GM12878 (cell line): ENCODE results near the gene REPS2. TPM values are rescaled to one million over a fixed set of nuclear protein-coding genes. Genes with fewer than 3 reads are reported as not detected.

ENCODE experiments used
- ATAC-seq: fragments of 200-7000 bp; cut with Tn5 transposase; 3 replicates; pipeline ENCODE4 v1.9.1; 2020; ENCODE audit warnings: mild to moderate bottlenecking, moderate library complexity
- BruUV-seq: library from RNA; stranded (reverse); fragments of 400-500 nt; replicated peaks from 2 replicates; lab custom pipeline; 2021; lab: Mats Ljungman, UMichigan
- CTCF ChIA-PET: fragments of 300-600 bp; sonication (Branson Sonifier 250); formaldehyde crosslinking; extraction: SDS; loops from one replicate; lab custom pipeline; 2021; ENCODE audit warnings: inconsistent platforms; lab: Yijun Ruan, JAX
- POLR2A ChIA-PET: fragments of 350-600 bp; formaldehyde crosslinking; extraction: SDS; loops from one replicate; lab custom pipeline; 2021; ENCODE audit warnings: inconsistent platforms; lab: Charles Lee
- RAD21 ChIA-PET: fragments of 300-600 bp; sonication (Branson Sonifier 250); formaldehyde crosslinking; loops from one replicate; lab custom pipeline; 2023; ENCODE audit warnings: antibody characterized with exemption; ENCODE audit not compliant: unreplicated experiment; lab: Charles Lee
- SMC1A ChIA-PET: fragments of 300-600 bp; sonication (Branson Sonifier 250); formaldehyde crosslinking; loops from one replicate; lab custom pipeline; 2023; ENCODE audit not compliant: unreplicated experiment, uncharacterized antibody; lab: Charles Lee
- DNase-seq: peaks from one replicate; pipeline ENCODE4 v3.0.0-alpha.2; 2011; ENCODE audit warnings: low read depth, low spot score
- FAIRE-seq: peaks from 3 replicates; lab custom pipeline; 2011; peaks lifted over from hg19 to GRCh38; lab: Jason Lieb, UNC
- H2AFZ ChIP-seq: 2 replicates; pipeline ENCODE4 v1.6.0; 2011; ENCODE audit warnings: low read depth, low read length, control low read depth; ENCODE audit not compliant: control insufficient read depth
- H3K27ac ChIP-seq: 2 replicates; pipeline ENCODE4 v1.5.1; 2011; ENCODE audit warnings: control low read depth; ENCODE audit not compliant: control insufficient read depth, insufficient read depth
- H3K27me3 ChIP-seq, 2 experiments: replicated peaks in 1 of 2; 2 replicates each; pipeline versions ENCODE4 v1.6.0 to v1.6.1; 2011; ENCODE audit warnings: low read length in 1 of 2; ENCODE audit not compliant: control insufficient read depth in 2 of 2, insufficient read depth in 2 of 2
- H3K36me3 ChIP-seq, 2 experiments: 2 replicates each; pipeline ENCODE4 v1.5.1; 2011; ENCODE audit warnings: low read length in 1 of 2; ENCODE audit not compliant: control insufficient read depth in 2 of 2, insufficient read depth in 2 of 2
- H3K4me1 ChIP-seq: 2 replicates; pipeline ENCODE4 v1.6.1; 2011; ENCODE audit warnings: mild to moderate bottlenecking, low read length, moderate library complexity, mixed read lengths; ENCODE audit not compliant: control insufficient read depth, insufficient read depth
- H3K4me2 ChIP-seq: 2 replicates; pipeline ENCODE4 v1.6.0; 2011; ENCODE audit warnings: control low read depth; ENCODE audit not compliant: control insufficient read depth, insufficient read depth
- H3K4me3 ChIP-seq: fragments of 200-600 bp; sonication (generic); 2 replicates; pipeline ENCODE4 v1.5.1; 2016
- H3K79me2 ChIP-seq: 2 replicates; pipeline ENCODE4 v1.6.0; 2011; ENCODE audit warnings: low read length; ENCODE audit not compliant: control insufficient read depth, insufficient read depth
- H3K9ac ChIP-seq: 2 replicates; pipeline ENCODE4 v1.8.0; 2011; ENCODE audit warnings: low read length, control low read depth, mixed read lengths; ENCODE audit not compliant: control insufficient read depth, insufficient read depth
- H3K9me3 ChIP-seq: replicated peaks from 3 replicates; pipeline ENCODE4 v1.5.1; 2011; ENCODE audit warnings: mild to moderate bottlenecking, low read length; ENCODE audit not compliant: control insufficient read depth, insufficient read depth
- H4K20me1 ChIP-seq: 2 replicates; pipeline ENCODE4 v1.6.0; 2011; ENCODE audit not compliant: control insufficient read depth, insufficient read depth
- ATF7 ChIP-seq: fragments of 450-650 bp; IDR thresholded peaks from 2 replicates; pipeline ENCODE4 v1.6.1; 2016; ENCODE audit warnings: low read depth, mild to moderate bottlenecking
- BACH1 ChIP-seq: fragments of 450-650 bp; IDR thresholded peaks from 2 replicates; pipeline ENCODE4 v1.6.1; 2017; ENCODE audit warnings: mild to moderate bottlenecking, borderline replicate concordance
- BCL11A ChIP-seq: IDR thresholded peaks from 2 replicates; pipeline ENCODE4 v1.6.1; 2011; ENCODE audit warnings: low read depth, low read length
- BRCA1 ChIP-seq: IDR thresholded peaks from 2 replicates; pipeline ENCODE4 v1.6.1; 2011; ENCODE audit warnings: low read depth, low read length, improper control_type of control experiment
- DPF2 ChIP-seq: fragments of 450-650 bp; IDR thresholded peaks from 2 replicates; pipeline ENCODE4 v1.6.1; 2017; ENCODE audit warnings: mild to moderate bottlenecking
- EED ChIP-seq: sonication (generic); IDR thresholded peaks from 2 replicates; pipeline ENCODE4 v1.6.1; 2016; ENCODE audit warnings: antibody characterized with exemption, low read depth
- ESRRA ChIP-seq: IDR thresholded peaks from 2 replicates; pipeline ENCODE4 v1.6.1; 2012; ENCODE audit warnings: mild to moderate bottlenecking, low read length, improper control_type of control experiment
- KAT2A ChIP-seq: conservative IDR thresholded peaks from 2 replicates; pipeline ENCODE4 v1.6.1; 2011; ENCODE audit warnings: low read depth, low read length; ENCODE audit not compliant: control insufficient read depth
- NR2C2 ChIP-seq: IDR thresholded peaks from 2 replicates; pipeline ENCODE4 v1.6.1; 2011; ENCODE audit warnings: borderline replicate concordance, low read depth; ENCODE audit not compliant: control insufficient read depth, insufficient read length
- SMC3 ChIP-seq: IDR thresholded peaks from 2 replicates; pipeline ENCODE4 v1.6.1; 2011; ENCODE audit warnings: low read length, improper control_type of control experiment, borderline replicate concordance
- SP1 ChIP-seq: IDR thresholded peaks from one replicate; pipeline ENCODE4 v1.6.1; 2011; ENCODE audit warnings: low read depth, low read length
- SRF ChIP-seq, 2 experiments: IDR thresholded peaks; 2 replicates each; pipeline ENCODE4 v1.6.1; 2011; ENCODE audit warnings: low read depth in 2 of 2, low read length in 2 of 2, mild to moderate bottlenecking in 1 of 2, moderate library complexity in 1 of 2
- SUPT20H ChIP-seq: IDR thresholded peaks from 2 replicates; pipeline ENCODE4 v1.6.1; 2011; ENCODE audit warnings: low read depth, mild to moderate bottlenecking, low read length, moderate library complexity, borderline replicate concordance; ENCODE audit not compliant: control insufficient read depth
- ZNF274 ChIP-seq: IDR thresholded peaks from one replicate; pipeline ENCODE4 v1.8.0; 2011; ENCODE audit not compliant: insufficient read length, insufficient read depth
- in situ Hi-C: fragments of 300-500 bp; cut with MboI; formaldehyde crosslinking; loops from 9 replicates; pipeline ENCODE4 v1.14.3; 2018; ENCODE audit warnings: mixed read lengths
- intact Hi-C: fragments of 100-400 bp; cut with micrococcal nuclease; formaldehyde crosslinking; loops from one replicate; pipeline ENCODE4 v1.14.2; 2022; ENCODE audit not compliant: unreplicated experiment
- polyA plus RNA-seq, 11 experiments: library from polyadenylated mRNA; depleted of rRNA in 4 of 11; unstranded in 6 of 11; stranded (reverse) in 5 of 11; fragments of >200 nt; fragmentation: Nextera tagmentation in 4 of 11; fragmentation: Illumina TruSeq in 1 of 11; extraction: Ambion mirVana in 4 of 11; extraction: Trizol in 1 of 11; gene quantifications; 1 replicate in 1 of 11; 2 replicates in 10 of 11; pipeline versions ENCODE4 v1.2.1 to v1.2.3, GENCODE V29; 2011 to 2016; ENCODE audit warnings: inconsistent platforms in 2 of 11, missing spikeins in 2 of 11, low read depth in 1 of 11
- total RNA-seq, 4 experiments: library from RNA; depleted of rRNA in 3 of 4; stranded (reverse); fragments of >200 nt in 3 of 4; fragmentation: Illumina TruSeq in 1 of 4; extraction: Trizol in 1 of 4; gene quantifications; 2 replicates each; pipeline versions ENCODE4 v1.2.1 to v1.2.3, GENCODE V29; 2013 to 2021

REPS2 gene
- total and polyA plus RNA-seq, 10 of the 15 experiments (the other 5 are each of a cell fraction or from before 2014, with no cell fraction given), result 2.1 to 6.8 (median 3.9) TPM

GRCh38 chrX:17028356-17028755 lies 81.9 kb downstream of the REPS2 start:
- Histone ChIP-seq H4K20me1 (no peaks in the 10 kb centered on the region), H3K27ac (no peak overlapping the region), H3K4me3 (no peak overlapping the region), H3K4me2 (no peak overlapping the region), H3K36me3 (no peaks in the 10 kb centered on the region), H3K27me3 (peaks cover 0 to 2% of the 10 kb centered on the region in 2 experiments; a peak in 3 of 4 replicates), H3K9ac (no peak overlapping the region), H2AFZ (no peak overlapping the region), H3K79me2 (no peaks in the 10 kb centered on the region), H3K4me1 (no peaks in the 10 kb centered on the region), H3K9me3 (no peaks in the 10 kb centered on the region)
- ChIA-PET SMC1A (interaction anchor here (1.1 to 3.2 kb wide), 5 partner anchors 10 to 145 kb away, joined by 3 to 21 read pairs (median 3); no protein-coding TSS in a partner anchor), POLR2A (interaction anchor here (1.2 kb wide), 1 partner anchor 10 kb away, joined by 3 read pairs; no protein-coding TSS in a partner anchor), RAD21 (interaction anchor here (1.2 to 2.0 kb wide), 3 partner anchors 10 to 20 kb away, joined by 3 to 5 read pairs (median 4); no protein-coding TSS in a partner anchor), CTCF (interaction anchor here (1.1 to 5.7 kb wide), 3 partner anchors 10 to 198 kb away, joined by 3 to 30 read pairs (median 14); no protein-coding TSS in a partner anchor)
- TF ChIP-seq BRCA1 (no peak), ZNF274 (no peak), BACH1 (no peak), NR2C2 (no peak), SP1 (no peak), ESRRA (no peak), SMC3 (no peak), BCL11A (no peak), SUPT20H (no peak), ATF7 (no peak), SRF (IDR thresholded peaks at IDR 0.05; ENCODE audit: low read depth in 2 of 2, low read length in 2 of 2) (no peak), EED (no peak), KAT2A (no peak), DPF2 (no peak)
- no TSS peak for BruUV-seq
- ATAC-seq (no peak), FAIRE-seq (no peak), DNase-seq (no peak)
- in situ Hi-C loops (no loop called here), intact Hi-C loops (no loop called here)
